Measurements from ENCODE around the gene ARFRP1. TPM values are rescaled to one million over a fixed set of nuclear protein-coding genes. Genes with fewer than 3 reads are reported as not detected.

The ARFRP1 gene
- total RNA-seq, 2 experiments from 2014 or later = 41.7 to 44.2 TPM

DNA sequence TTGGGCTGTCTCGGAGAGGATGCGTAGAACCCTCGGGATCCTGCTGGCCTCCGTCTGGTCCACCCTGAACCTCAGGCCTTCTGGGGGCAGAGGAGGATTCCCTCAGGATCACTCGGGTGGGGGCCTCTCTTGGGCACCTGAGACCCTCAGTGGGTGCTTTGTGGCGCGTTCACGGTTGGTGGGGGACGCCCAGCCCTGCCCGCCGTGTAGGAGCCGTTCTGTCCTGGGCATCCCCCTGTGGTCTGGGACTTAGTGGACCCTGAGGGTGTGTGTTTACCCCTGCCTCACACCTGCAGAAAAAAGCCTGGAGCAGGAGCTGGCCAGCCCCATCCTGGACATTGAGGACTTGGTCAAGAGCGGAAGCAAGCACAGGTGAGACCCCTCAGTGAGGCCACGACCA, 42.1 kb downstream of the ARFRP1 start:
- CTCF ChIA-PET = no interaction called here
- Mint-ChIP-seq H3K4me1 (ENCODE audit: low read depth) (no peaks in the 10 kb centered on the region), H3K9me3 (no peaks in the 10 kb centered on the region), H3K36me3 (ENCODE audit: low read depth) (peaks cover 20% of the 10 kb centered on the region), H3K27me3 (no peaks in the 10 kb centered on the region), H3K27ac (no peak overlapping the region), H3K4me3 (no peak overlapping the region)
- intact Hi-C loops (cut with micrococcal nuclease) = no loop called here
- TF ChIP-seq, protein P1, sequence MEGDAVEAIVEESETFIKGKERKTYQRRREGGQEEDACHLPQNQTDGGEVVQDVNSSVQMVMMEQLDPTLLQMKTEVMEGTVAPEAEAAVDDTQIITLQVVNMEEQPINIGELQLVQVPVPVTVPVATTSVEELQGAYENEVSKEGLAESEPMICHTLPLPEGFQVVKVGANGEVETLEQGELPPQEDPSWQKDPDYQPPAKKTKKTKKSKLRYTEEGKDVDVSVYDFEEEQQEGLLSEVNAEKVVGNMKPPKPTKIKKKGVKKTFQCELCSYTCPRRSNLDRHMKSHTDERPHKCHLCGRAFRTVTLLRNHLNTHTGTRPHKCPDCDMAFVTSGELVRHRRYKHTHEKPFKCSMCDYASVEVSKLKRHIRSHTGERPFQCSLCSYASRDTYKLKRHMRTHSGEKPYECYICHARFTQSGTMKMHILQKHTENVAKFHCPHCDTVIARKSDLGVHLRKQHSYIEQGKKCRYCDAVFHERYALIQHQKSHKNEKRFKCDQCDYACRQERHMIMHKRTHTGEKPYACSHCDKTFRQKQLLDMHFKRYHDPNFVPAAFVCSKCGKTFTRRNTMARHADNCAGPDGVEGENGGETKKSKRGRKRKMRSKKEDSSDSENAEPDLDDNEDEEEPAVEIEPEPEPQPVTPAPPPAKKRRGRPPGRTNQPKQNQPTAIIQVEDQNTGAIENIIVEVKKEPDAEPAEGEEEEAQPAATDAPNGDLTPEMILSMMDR (IDR thresholded peaks at IDR 0.05) = no peak
- ATAC-seq (no peak), DNase-seq (no peak)
- POLR2A ChIA-PET = no interaction called here

DNA sequence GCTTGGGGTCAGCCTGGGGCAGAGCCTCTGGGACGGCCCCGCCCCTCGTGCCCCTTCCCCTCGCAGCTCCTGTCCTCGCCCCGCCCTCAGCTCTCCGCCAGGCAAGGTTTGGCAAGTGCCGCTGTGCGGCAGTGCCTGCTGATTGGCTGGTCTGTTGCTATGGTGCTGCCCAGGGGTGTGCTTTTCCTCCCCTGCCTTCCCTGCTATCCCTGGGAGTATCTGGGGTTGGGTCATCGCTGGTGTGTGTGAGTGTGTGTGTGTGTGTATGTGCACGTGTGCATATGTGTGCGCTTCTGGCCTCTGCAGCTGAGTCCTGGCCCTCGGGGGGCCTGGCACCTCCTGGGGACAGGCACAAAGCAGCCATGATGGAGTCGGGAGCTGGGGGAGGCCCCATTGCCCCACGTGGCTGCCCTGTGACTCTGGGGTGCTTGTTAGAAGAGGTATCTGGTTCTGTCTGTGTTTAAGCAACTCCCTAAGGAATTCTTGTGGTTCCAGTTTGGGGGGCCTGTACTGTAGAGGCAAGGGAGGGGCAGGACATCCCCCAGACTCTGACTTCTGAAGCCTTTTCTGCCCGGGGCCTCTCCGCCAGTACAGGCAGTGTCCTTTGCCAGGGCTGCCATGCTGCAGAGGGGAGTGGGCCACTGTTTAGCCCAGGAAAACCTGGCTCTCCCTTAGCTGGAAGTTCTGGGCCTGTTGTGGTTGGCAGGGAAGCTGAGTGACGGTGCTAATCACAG, 42.7 kb downstream of the ARFRP1 start:
- H3K27ac Mint-ChIP-seq = no peak overlapping the region
- H3K4me1 Mint-ChIP-seq (ENCODE audit: low read depth) = peaks cover 3% of the 10 kb centered on the region
- DNase-seq (no peak), ATAC-seq (no peak)
- peaks cover 19% of the 10 kb centered on the region for H3K36me3 Mint-ChIP-seq (ENCODE audit: low read depth)
- H3K4me3 Mint-ChIP-seq = no peak overlapping the region
- no peaks in the 10 kb centered on the region for H3K27me3 Mint-ChIP-seq
- POLR2A ChIA-PET = no interaction called here
- TF ChIP-seq, protein P1 (IDR thresholded peaks at IDR 0.05) = no peak
- CTCF ChIA-PET = no interaction called here
- H3K9me3 Mint-ChIP-seq = no peaks in the 10 kb centered on the region
- intact Hi-C loops (cut with micrococcal nuclease) = no loop called here

DNA sequence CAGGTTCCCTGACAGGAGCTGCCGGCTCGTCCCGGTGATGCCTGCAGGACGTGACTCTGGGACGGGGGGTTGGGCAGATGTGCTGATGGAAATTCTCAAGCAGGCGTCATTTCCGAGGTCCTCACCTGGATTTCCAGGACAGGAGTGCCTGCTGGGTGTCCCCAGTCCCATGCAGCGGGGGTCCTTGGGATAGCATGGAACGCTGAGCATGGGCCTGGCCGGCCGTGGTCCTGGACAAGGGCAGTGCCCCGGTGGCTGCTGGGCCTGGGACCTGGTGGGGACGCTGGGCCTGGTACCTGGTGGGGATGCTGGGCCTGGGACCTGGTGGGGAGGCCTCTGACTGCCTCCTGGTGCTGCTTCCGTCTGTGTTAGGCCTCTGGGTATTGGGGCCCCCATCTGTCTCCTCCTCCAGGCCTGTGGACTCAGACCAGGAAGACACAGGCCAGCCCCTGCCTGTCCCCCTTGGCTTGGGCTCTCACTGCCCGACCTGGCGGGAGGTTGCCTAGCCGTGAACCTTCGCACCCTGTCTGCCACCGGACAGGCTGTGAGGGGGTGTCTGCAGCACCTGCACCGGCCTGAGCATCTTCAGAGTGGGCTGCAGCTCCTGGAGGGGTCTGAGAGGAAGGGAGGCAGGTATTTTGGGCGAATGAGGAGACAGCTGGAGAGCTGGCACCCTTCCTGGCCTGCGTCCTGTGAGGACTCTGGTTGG, 43.5 kb downstream of the ARFRP1 start:
- TF ChIP-seq, protein P1 (IDR thresholded peaks at IDR 0.05) = no peak
- no peak overlapping the region for H3K27ac Mint-ChIP-seq
- peaks cover 8% of the 10 kb centered on the region for H3K4me1 Mint-ChIP-seq (ENCODE audit: low read depth)
- H3K9me3 Mint-ChIP-seq = no peaks in the 10 kb centered on the region
- POLR2A ChIA-PET = no interaction called here
- CTCF ChIA-PET = no interaction called here
- intact Hi-C loops (cut with micrococcal nuclease) = no loop called here
- H3K4me3 Mint-ChIP-seq = no peak overlapping the region
- DNase-seq (no peak), ATAC-seq (no peak)
- no peaks in the 10 kb centered on the region for H3K27me3 Mint-ChIP-seq
- peaks cover 23% of the 10 kb centered on the region for H3K36me3 Mint-ChIP-seq (ENCODE audit: low read depth)

DNA sequence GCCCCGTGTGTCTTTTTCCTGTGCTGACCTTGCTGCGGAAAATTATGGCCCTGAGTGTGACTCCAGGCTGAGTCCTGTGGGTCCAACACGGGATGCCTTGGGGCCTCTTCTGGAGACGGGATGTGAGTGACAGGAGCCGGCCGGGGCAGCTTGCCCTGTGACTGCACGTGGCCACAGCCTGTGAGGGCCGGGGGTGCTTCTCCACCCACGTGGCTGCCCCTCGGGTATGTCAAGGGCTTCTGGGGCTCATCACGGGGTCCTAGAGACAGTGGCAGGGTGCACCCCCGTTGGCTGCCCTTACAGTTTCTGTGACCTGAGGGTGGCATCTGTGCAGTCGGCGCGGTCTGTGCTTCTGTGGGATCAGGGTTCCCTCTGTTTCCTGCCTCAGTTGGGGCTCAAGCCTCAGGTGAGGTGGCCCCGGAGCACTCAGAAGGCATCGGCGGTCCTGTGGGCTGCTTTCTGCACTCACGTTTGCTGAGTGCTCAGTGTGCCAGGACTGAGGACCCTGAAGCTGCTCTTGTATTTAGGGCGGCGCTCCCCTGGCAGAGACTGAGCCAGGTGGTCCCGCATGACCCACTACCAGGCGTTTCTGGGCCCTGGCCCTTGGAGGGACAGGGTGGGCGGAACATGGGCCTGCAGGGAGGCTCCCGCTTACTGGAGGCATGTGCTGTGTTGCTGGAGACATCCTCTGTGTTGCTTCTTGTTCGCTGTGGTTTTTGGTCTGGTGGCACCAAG, 44.3 kb downstream of the ARFRP1 start:
- POLR2A ChIA-PET = interaction anchor here (1.3 kb wide), 1 partner anchor 24 kb away, joined by 3 read pairs; no protein-coding TSS in a partner anchor
- peaks cover 12% of the 10 kb centered on the region for H3K4me1 Mint-ChIP-seq (ENCODE audit: low read depth)
- peaks cover 25% of the 10 kb centered on the region for H3K36me3 Mint-ChIP-seq (ENCODE audit: low read depth)
- no peak overlapping the region for H3K27ac Mint-ChIP-seq
- CTCF ChIA-PET = no interaction called here
- TF ChIP-seq, protein P1 (IDR thresholded peaks at IDR 0.05) = no peak
- H3K9me3 Mint-ChIP-seq = no peaks in the 10 kb centered on the region
- no peak for ATAC-seq
- no peak for DNase-seq
- intact Hi-C loops (cut with micrococcal nuclease) = no loop called here
- no peaks in the 10 kb centered on the region for H3K27me3 Mint-ChIP-seq
- H3K4me3 Mint-ChIP-seq = no peak overlapping the region

DNA sequence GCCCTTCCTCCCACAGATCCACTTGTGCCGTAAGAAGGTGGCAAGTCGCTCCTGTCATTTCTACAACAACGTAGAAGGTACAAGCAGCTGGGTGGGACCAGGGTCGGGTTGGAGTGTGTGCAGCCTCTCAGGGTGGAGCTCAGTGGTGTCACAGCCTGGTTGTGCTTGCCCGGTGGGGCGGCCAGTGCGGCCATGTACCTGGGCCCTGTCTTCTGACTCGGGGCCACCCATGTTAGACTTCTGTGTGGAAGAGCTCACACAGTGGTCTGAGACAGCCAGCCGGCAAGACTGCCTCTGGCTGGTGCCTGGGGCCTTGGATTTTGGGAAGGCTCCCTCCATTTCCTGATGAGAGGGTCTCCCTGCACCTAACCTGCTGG, 45.0 kb downstream of the ARFRP1 start:
- no peaks in the 10 kb centered on the region for H3K9me3 Mint-ChIP-seq
- TF ChIP-seq, protein P1 (IDR thresholded peaks at IDR 0.05) = no peak
- ATAC-seq = no peak
- no peak overlapping the region for H3K27ac Mint-ChIP-seq
- no peak for DNase-seq
- no peak overlapping the region for H3K4me3 Mint-ChIP-seq
- H3K4me1 Mint-ChIP-seq (ENCODE audit: low read depth) = peaks cover 12% of the 10 kb centered on the region
- intact Hi-C loops (cut with micrococcal nuclease) = no loop called here
- H3K27me3 Mint-ChIP-seq = no peaks in the 10 kb centered on the region
- ChIA-PET POLR2A (interaction anchor here (1.3 to 1.9 kb wide), 2 partner anchors 18 to 24 kb away, joined by 3 to 5 read pairs; no protein-coding TSS in a partner anchor), CTCF (no interaction called here)
- peaks cover 22% of the 10 kb centered on the region for H3K36me3 Mint-ChIP-seq (ENCODE audit: low read depth)

Measured in activated CD8-positive, alpha-beta T cell treated with anti-CD3 and anti-CD28 coated beads for 36 hours (primary cell).